Psoas muscle (tissue), 8 donors: ENCODE data around the gene IGFBP6. TPM values are rescaled to one million over a fixed set of nuclear protein-coding genes. Genes with fewer than 3 reads are reported as not detected.
A peak's percentile ranks its signal among the peaks of the same experiment; 100 is the strongest.

Experiments
- ATAC-seq, 4 donors: fragments of 200-7000 bp; cut with Tn5 transposase; one replicate each; pipeline ENCODE4 v1.9.1; 2020; ENCODE audit warnings: moderate library complexity in 3 of 4, mild to moderate bottlenecking in 2 of 4
- DNase-seq, 2 donors: peaks; one replicate each; pipeline ENCODE4 v3.0.0-alpha.2; 2020
- H3K27ac ChIP-seq: fragments of 200-600 bp; one replicate; pipeline ENCODE4 v1.8.0; 2022
- H3K27me3 ChIP-seq, 3 donors: fragments of 200-600 bp in 1 of 3; one replicate each; pipeline versions ENCODE4 v1.6.1 to v1.8.0; 2013 to 2022; ENCODE audit warnings: low read length in 2 of 3, mild to moderate bottlenecking in 2 of 3, moderate library complexity in 1 of 3; ENCODE audit not compliant: insufficient read depth in 3 of 3
- H3K36me3 ChIP-seq, 2 donors: fragments of 200-600 bp in 1 of 2; one replicate each; pipeline versions ENCODE4 v1.6.1 to v1.8.0; 2013 to 2022; ENCODE audit warnings: low read depth in 1 of 2, mild to moderate bottlenecking in 1 of 2, moderate library complexity in 1 of 2; ENCODE audit not compliant: insufficient read depth in 1 of 2
- H3K4me1 ChIP-seq: fragments of 200-600 bp; one replicate; pipeline ENCODE4 v1.8.0; 2022
- H3K4me3 ChIP-seq: fragments of 200-600 bp; one replicate; pipeline ENCODE4 v1.8.0; 2022; ENCODE audit warnings: mild to moderate bottlenecking
- H3K9me3 ChIP-seq: fragments of 200-600 bp; one replicate; pipeline ENCODE4 v1.8.0; 2022
- WGBS, 3 donors: extraction: QIAGEN DNeasy Blood & Tissue Kit; methylation state at CpG; one replicate each; pipeline versions ENCODE4 v1.1.6 to v1.1.7; 2013; 5-methylcytosine and 5-hydroxymethylcytosine counted together
- intact Hi-C, 2 donors: fragments of 100-400 bp; cut with DNase I; formaldehyde crosslinking; loops; one replicate each; pipeline versions ENCODE4 v1.11.0 to v1.14.2; 2022
- polyA plus RNA-seq, 3 donors: library from polyadenylated mRNA; stranded (reverse); fragments of 200-250 nt; gene quantifications; one replicate each; pipeline ENCODE4 v1.2.3, GENCODE V29; 2013
- total RNA-seq, 4 donors: library from RNA; stranded (reverse); fragmentation: NEBNext Ultra II Directional in 2 of 4; extraction: Animal tissue kit (Norgen Biotek cat#: 25700) in 2 of 4; gene quantifications; one replicate each; pipeline versions ENCODE4 v1.2.1 to v1.2.4, GENCODE V29; 2021 to 2023
- TF ChIP-seq, protein P1 (sequence below): fragments of 200-600 bp; IDR thresholded peaks from one replicate; pipeline ENCODE4 v1.8.0; 2022; ENCODE audit warnings: antibody characterized with exemption
- donor health status: healthy with polysubstance abuse.
- donor health status: DM: no; HTN: no; CAD: no; lungs with moderate emphysema.
- donor health status: Bipolar disorder and iron deficiency.
- donor health status: healthy.
- donor health status: DM: yes; HTN: yes; CAD: no.
- donor health status: DM: no; HTN: no; CAD: no.
- donor health status: DM: no; HTN: no; CAD: no.
- donor health status: DM: yes; HTN: yes; CAD: no.

IGFBP6 gene
- total and polyA plus RNA-seq, 7 donors, result 6.4 to 27.0 (median 21.3) TPM

DNA sequence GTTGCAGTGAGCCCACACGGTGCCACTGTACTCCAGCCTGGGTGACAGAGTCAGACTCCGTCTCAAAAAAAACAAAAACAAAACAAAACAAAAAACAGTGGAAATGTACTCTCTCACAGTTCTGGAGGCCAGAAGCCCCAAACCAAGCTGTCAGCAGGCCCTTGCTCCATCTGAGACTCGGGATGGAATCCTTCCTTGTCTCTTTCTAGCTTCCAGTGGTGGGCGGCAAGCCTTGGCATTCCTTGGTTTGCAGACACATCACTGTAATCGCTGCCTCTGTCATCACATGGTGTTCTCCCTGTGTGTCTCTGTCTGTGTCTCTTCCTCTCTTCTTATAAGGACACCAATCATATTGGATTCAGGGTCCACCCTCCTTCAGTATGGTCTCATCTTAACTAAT, 41.2 kb upstream of the IGFBP6 start:
- DNase-seq (peak in 1 of 2 donors; percentile 26), ATAC-seq (no peak)
- Histone ChIP-seq H3K4me3 (no peak overlapping the region), H3K27ac (no peak overlapping the region), H3K27me3 (no peaks in the 10 kb centered on the region), H3K4me1 (peaks cover 46% of the 10 kb centered on the region), H3K36me3 (peaks cover 0 to 67% of the 10 kb centered on the region in 2 donors), H3K9me3 (no peaks in the 10 kb centered on the region)
- 81 to 96% (median 83%) methylated on average over 5 of the region's 5 CpGs for WGBS, 3 donors
- TF ChIP-seq, protein P1, sequence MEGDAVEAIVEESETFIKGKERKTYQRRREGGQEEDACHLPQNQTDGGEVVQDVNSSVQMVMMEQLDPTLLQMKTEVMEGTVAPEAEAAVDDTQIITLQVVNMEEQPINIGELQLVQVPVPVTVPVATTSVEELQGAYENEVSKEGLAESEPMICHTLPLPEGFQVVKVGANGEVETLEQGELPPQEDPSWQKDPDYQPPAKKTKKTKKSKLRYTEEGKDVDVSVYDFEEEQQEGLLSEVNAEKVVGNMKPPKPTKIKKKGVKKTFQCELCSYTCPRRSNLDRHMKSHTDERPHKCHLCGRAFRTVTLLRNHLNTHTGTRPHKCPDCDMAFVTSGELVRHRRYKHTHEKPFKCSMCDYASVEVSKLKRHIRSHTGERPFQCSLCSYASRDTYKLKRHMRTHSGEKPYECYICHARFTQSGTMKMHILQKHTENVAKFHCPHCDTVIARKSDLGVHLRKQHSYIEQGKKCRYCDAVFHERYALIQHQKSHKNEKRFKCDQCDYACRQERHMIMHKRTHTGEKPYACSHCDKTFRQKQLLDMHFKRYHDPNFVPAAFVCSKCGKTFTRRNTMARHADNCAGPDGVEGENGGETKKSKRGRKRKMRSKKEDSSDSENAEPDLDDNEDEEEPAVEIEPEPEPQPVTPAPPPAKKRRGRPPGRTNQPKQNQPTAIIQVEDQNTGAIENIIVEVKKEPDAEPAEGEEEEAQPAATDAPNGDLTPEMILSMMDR, result no peak
- intact Hi-C loops, result no loop called here

DNA sequence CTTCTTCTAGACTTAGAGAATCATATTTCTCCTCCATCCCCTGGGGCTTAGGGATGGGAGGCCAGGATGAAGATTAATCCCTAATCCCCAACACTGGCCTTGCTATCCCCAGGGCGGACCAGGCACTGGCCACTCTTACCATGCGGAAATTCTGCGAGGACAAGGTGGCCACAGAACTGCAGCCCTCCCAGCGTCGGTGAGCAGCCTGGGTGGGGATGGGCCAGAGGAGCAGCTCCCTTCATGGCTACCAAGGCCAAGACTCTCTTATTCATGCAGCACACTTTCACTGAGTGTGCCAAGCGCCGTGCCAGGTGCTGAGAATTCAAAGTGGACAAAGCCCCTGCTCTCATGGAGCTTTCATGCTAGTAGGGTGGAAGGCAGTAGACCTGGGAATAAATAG, 40.6 kb upstream of the IGFBP6 start:
- 82 to 87% (median 86%) methylated on average over 7 of the region's 7 CpGs for WGBS, 3 donors
- H3K4me1 ChIP-seq, result peaks cover 45% of the 10 kb centered on the region
- H3K27me3 ChIP-seq, result no peaks in the 10 kb centered on the region
- DNase-seq, result peak; percentile 12 to 41
- TF ChIP-seq, protein P1, result no peak
- H3K4me3 ChIP-seq, result no peak overlapping the region
- intact Hi-C loops, result no loop called here
- ATAC-seq, result no peak
- H3K36me3 ChIP-seq, result peaks cover 0 to 73% of the 10 kb centered on the region in 2 donors
- H3K27ac ChIP-seq, result no peak overlapping the region
- no peaks in the 10 kb centered on the region for H3K9me3 ChIP-seq

DNA sequence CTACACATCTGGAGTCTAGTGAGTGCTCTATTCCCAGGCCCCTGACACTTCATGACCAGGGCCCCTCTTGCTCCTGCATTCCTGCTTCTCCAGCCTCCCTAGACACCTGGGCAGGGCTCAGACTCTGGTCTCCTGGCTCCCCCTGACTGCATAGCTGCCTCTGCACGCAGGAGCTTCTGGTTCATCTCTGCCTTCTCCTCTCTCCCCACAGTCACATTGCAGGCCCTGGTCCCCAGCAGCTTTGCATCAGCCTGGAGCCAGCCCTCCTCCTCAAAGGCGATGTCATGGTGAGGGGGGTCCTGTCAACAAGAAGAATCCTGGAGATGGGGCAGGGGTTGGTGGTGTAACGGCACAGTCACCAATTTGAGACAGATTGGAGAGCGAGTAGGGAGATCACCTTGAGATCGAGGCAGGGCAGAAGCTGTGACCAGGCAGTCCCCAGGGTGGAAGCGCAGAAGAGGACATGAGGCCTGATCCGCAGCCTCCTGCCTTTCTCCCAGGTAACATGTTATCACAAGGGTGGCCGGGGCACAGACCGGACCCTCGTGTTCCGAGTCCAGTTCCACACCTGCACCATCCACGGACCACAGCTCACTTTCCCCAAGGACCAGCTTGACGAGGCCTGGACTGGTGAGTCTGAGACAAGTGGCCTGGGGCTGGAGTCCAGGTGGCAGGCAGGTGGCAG, 39.5 kb upstream of the IGFBP6 start:
- Histone ChIP-seq H3K4me3 (no peak overlapping the region), H3K36me3 (peaks cover 0 to 84% of the 10 kb centered on the region in 2 donors), H3K27me3 (no peaks in the 10 kb centered on the region), H3K4me1 (peaks cover 42% of the 10 kb centered on the region), H3K27ac (no peak overlapping the region), H3K9me3 (no peaks in the 10 kb centered on the region)
- intact Hi-C loops, result no loop called here
- DNase-seq (peak in 1 of 2 donors; percentile 12), ATAC-seq (no peak)
- 84 to 86% (median 86%) methylated on average over 13 of the region's 13 CpGs for WGBS, 3 donors
- TF ChIP-seq, protein P1, result no peak

DNA sequence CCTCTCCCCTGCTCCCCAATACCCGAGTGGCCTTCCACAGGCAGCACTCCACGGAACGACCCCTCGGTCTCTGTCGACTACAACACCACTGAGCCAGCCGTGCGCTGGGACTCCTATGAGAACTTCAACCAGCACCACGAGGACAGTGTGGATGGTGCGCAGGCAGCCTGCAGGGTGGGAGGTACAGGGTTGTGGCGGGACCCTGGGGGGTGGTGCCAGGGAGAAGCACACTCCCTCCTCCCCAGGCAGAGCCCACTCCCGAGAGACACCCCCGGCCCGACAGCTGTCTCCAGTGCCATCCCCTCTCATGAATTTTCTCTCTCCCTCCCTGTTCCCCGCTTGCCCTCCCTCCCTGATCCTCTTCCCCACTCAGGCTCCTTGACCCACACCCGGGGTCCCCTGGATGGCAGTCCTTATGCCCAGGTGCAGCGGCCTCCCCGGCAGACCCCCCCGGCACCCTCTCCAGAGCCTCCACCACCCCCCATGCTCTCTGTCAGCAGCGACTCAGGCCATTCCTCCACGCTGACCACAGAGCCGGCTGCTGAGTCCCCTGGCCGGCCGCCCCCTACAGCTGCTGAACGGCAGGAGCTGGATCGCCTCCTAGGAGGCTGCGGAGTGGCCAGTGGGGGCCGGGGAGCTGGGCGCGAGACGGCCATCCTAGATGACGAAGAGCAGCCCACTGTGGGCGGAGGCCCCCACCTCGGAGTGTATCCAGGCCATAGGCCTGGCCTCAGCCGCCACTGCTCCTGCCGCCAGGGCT, 38.6 kb upstream of the IGFBP6 start:
- no peak for ATAC-seq
- intact Hi-C loops, result no loop called here
- H3K27me3 ChIP-seq, result no peaks in the 10 kb centered on the region
- no peak overlapping the region for H3K27ac ChIP-seq
- no peak overlapping the region for H3K4me3 ChIP-seq
- WGBS, 3 donors, result 69 to 76% (median 73%) methylated on average over 31 to 35 of the region's 35 CpGs
- peak; percentile 31 to 57 for DNase-seq
- H3K9me3 ChIP-seq, result no peaks in the 10 kb centered on the region
- H3K36me3 ChIP-seq, result peaks cover 0 to 90% of the 10 kb centered on the region in 2 donors
- TF ChIP-seq, protein P1, result no peak
- peaks cover 34% of the 10 kb centered on the region for H3K4me1 ChIP-seq
